Glutamatergic neuron (in vitro differentiated cells): ENCODE measurements around the gene CEP295NL. TPM values are rescaled to one million over a fixed set of nuclear protein-coding genes. Genes with fewer than 3 reads are reported as not detected.

Experiments used
- DNase-seq: peaks from one replicate; pipeline ENCODE4 v3.0.0; 2022
- H3K27ac Mint-ChIP-seq: one replicate; pipeline ENCODE4 v1.8.0; 2020; ENCODE audit warnings: mild to moderate bottlenecking, mixed read lengths, inconsistent platforms; ENCODE audit not compliant: unreplicated experiment
- H3K27me3 Mint-ChIP-seq: one replicate; pipeline ENCODE4 v1.8.0; 2020; ENCODE audit warnings: mild to moderate bottlenecking, moderate library complexity, mixed read lengths, inconsistent platforms; ENCODE audit not compliant: unreplicated experiment
- H3K36me3 Mint-ChIP-seq: one replicate; pipeline ENCODE4 v1.8.0; 2020; ENCODE audit warnings: mild to moderate bottlenecking, mixed read lengths, inconsistent platforms; ENCODE audit not compliant: unreplicated experiment
- H3K4me1 Mint-ChIP-seq: one replicate; pipeline ENCODE4 v1.8.0; 2020; ENCODE audit warnings: mild to moderate bottlenecking, low read depth, mixed read lengths, inconsistent platforms; ENCODE audit not compliant: unreplicated experiment
- H3K4me3 Mint-ChIP-seq: one replicate; pipeline ENCODE4 v1.8.0; 2020; ENCODE audit warnings: mild to moderate bottlenecking, mixed read lengths, inconsistent platforms; ENCODE audit not compliant: unreplicated experiment
- H3K9me3 Mint-ChIP-seq: one replicate; pipeline ENCODE4 v1.8.0; 2020; ENCODE audit warnings: mild to moderate bottlenecking, moderate library complexity, mixed read lengths, inconsistent platforms; ENCODE audit not compliant: unreplicated experiment
- total RNA-seq: library from RNA; stranded (reverse); fragmentation: NEBNext Ultra II Directional; extraction: Animal tissue kit (Norgen Biotek cat#: 25700); gene quantifications from one replicate; pipeline ENCODE4 v1.2.1, GENCODE V29; 2021; ENCODE audit not compliant: unreplicated experiment
- TF ChIP-seq, protein P1 (sequence below): fragments of 200-600 bp; sonication (generic); IDR thresholded peaks from one replicate; pipeline ENCODE4 v1.5.0; 2021; ENCODE audit not compliant: partially characterized antibody, unreplicated experiment

Gene CEP295NL
- total RNA-seq, 1 donor from 2014 or later = 6.4 TPM

DNA sequence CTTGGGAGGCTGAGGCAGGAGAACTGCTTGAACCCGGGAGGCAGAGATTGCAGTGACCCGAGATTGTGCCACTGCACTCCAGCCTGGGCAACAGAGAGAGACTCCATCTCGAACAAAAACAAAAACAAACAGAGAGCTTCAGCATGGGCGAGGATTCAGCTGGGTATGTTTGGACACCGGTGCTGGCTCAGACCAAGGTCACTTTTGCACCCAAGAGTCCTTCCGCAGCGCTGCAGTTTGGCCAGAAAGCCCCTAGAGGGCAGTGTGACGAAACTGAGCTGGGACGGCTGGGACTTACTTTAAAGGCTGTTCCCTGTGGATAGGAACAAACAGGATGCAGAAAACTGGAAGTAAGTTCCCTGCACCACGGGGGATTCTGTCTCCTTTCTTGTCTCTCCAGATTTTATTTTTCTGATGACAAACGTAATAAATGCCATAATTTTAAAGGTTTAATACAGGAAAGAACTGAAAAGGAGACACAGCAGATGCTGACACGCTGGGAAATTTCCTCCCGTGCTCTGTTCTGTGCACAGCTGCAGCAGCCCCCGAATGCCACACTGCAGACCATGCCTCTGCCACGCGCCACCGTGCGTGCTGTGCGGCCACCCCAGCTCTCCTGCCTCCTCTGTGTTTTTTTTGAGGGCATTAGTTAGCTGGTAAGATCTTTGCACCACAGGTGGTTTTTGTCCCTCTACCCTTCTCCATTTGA is 37.2 kb downstream of the CEP295NL start:
- Mint-ChIP-seq H3K27me3 (peaks cover 2% of the 10 kb centered on the region), H3K4me3 (no peak overlapping the region), H3K4me1 (no peaks in the 10 kb centered on the region), H3K27ac (no peak overlapping the region), H3K36me3 (peaks cover 8% of the 10 kb centered on the region), H3K9me3 (peaks cover 7% of the 10 kb centered on the region)
- TF ChIP-seq, protein P1, sequence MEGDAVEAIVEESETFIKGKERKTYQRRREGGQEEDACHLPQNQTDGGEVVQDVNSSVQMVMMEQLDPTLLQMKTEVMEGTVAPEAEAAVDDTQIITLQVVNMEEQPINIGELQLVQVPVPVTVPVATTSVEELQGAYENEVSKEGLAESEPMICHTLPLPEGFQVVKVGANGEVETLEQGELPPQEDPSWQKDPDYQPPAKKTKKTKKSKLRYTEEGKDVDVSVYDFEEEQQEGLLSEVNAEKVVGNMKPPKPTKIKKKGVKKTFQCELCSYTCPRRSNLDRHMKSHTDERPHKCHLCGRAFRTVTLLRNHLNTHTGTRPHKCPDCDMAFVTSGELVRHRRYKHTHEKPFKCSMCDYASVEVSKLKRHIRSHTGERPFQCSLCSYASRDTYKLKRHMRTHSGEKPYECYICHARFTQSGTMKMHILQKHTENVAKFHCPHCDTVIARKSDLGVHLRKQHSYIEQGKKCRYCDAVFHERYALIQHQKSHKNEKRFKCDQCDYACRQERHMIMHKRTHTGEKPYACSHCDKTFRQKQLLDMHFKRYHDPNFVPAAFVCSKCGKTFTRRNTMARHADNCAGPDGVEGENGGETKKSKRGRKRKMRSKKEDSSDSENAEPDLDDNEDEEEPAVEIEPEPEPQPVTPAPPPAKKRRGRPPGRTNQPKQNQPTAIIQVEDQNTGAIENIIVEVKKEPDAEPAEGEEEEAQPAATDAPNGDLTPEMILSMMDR = peak; percentile 88
- DNase-seq = peak; percentile 83

DNA sequence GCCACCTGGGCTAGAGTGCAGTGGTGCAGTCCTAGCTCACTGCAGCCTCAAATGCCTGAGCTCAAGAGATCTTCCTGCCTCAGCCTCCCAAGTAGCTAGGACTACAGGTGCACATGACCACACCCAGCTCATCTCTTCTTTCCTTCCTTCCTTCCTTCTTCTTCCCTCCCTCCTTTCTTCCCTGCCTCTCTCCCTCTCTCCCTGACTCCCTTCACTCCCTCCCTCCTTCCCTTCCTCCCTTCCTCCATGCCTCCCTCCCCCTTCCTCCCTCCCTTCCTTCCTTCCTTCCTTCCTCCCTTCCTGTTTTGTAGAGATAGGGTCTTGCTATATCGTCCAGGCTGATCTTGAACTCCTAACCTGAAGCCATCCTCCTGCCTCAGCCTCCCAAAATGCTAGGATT is 38.9 kb downstream of the CEP295NL start:
- peaks cover 6% of the 10 kb centered on the region for H3K9me3 Mint-ChIP-seq
- no peak overlapping the region for H3K27ac Mint-ChIP-seq
- no peak overlapping the region for H3K4me3 Mint-ChIP-seq
- peaks cover under 1% of the 10 kb centered on the region for H3K36me3 Mint-ChIP-seq
- H3K27me3 Mint-ChIP-seq = peaks cover 2% of the 10 kb centered on the region
- no peaks in the 10 kb centered on the region for H3K4me1 Mint-ChIP-seq
- DNase-seq = no peak
- TF ChIP-seq, protein P1 = no peak

DNA sequence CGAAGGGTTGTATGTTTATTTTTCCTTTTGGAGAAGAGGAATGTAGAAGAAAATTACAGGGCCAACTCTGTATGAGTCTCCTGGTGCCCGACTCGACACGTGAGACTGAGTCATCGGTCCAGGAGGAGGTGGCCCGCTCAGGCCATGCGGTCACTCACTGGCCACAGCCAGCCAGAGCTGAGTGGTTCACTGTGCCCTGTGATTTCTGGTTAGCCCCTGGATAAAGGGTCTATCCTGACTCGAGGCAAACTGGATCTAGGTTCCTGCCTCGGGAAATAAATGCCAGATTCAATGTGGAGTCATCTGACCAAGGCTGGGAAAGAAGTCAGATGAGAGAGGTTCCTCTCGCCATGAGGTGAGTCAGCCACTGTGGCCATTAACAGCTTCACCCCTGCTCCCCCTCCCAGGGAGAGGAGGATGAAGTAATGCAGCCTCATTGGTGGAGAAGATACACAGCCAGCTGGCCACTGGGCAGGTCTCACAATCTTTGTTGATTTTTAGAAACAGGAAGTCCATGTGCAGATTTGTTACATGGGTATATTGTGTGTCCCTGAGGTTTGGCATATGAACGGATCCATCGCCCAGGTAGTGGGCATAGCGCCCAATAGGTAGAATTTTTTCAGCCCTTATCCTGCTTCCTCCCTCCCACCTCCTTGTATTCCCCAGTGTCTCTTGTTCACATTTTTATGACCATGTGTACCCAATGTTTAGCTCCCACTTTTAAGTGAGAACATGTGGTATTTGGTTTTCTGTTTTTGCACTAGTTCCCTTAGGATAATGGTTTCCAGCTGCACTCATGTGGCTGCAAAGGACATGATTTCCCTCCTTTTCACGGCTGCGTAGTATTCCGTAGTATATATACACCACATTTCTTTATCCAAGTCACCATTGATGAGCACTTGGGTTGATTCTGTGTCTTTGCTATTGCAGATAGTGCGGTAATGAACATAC is 40.7 kb downstream of the CEP295NL start:
- Mint-ChIP-seq H3K4me3 (no peak overlapping the region), H3K36me3 (no peaks in the 10 kb centered on the region), H3K27ac (no peak overlapping the region), H3K27me3 (peaks cover 4% of the 10 kb centered on the region), H3K9me3 (peaks cover 6% of the 10 kb centered on the region), H3K4me1 (no peaks in the 10 kb centered on the region)
- TF ChIP-seq, protein P1 = no peak
- no peak for DNase-seq

DNA sequence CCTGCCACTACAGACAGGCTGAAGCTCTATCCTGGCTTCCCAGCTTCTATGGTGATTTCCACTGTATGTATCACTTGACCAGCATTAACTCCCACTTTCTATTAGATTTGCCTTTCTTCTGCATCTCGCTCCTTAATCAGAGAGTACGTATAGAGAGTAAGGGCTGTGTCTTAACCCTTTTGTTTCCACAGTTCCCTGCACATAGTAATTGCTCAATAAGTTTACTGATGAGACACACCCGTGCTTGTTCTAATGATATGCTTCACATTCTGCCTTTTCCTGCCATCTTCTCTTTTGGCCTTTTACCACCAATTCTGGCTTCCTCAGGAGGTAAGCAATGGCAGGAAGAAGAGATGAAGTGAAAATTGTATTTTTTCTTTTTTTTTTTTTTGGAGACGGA is 41.8 kb downstream of the CEP295NL start:
- Mint-ChIP-seq H3K36me3 (no peaks in the 10 kb centered on the region), H3K27me3 (peaks cover 8% of the 10 kb centered on the region), H3K9me3 (peaks cover 7% of the 10 kb centered on the region), H3K4me3 (no peak overlapping the region), H3K27ac (no peak overlapping the region), H3K4me1 (no peaks in the 10 kb centered on the region)
- TF ChIP-seq, protein P1 = no peak
- no peak for DNase-seq
